GM18870 (cell line): ENCODE results near the gene DOC2A.

Experiments used
- ATAC-seq: cut with Tn5 transposase; IDR thresholded peaks from one replicate; pipeline ENCODE4 v1.9.1; 2021; ENCODE audit warnings: moderate library complexity; ENCODE audit not compliant: unreplicated experiment

The DOC2A gene

DNA sequence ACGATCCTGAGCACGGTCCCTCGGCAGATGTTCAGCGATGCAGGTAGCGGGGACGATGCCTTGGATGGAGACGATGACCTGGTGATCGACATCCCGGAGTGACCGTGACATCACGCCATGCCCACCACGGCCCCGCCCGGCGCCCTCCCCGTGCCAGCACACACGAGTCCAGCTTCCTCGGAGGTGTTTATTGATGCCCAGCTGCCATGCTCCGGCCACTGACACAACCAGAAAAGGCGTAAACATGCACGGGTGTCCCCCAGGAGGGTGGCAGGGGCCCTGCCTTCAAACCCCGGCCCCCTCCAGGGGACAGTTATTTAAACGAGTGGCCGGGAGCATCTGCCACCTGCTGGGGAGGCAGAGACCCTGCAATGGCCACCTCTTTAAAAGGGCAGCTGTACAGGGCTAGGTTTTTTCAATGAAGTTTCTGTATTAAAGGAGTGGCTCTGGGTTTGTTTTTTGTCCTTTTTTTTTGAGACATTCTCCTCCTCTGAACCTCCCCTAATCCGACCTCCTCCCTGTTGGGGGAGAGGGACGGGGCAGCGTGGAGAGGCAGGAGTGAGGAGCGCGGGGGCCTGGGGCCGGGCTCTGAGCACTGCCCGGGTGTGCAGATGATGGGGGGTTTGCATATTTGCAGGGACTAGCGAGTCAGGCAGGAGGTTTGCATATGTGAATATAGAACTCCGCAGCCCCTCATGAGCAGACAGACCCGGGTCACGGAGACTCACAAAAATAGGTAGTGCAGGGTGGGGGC, 5.3 kb downstream of the DOC2A start:
- ATAC-seq, result no peak

- no peak for ATAC-seq
These were observed 6.0 kb downstream of the DOC2A start for GRCh38 chr16:30004811-30005242.

DNA sequence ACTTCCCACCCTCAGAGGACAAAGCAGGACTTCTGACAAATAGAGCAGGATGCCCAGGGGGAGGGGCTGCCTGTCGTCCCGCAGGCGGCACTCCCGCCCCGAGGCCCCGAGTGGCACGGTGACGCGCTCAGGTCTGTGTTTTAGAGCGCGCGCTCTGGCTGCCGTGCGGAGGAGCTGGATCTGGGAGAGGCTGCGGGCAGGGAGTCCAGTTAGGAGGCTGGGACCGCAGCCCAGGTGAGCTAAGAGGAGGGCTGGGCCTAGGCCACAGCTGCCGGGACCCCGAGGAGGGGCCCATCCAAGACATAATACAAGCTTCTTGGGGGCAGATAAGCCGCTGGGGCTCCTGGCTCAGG, 6.4 kb downstream of the DOC2A start:
- ATAC-seq, result no peak

DNA sequence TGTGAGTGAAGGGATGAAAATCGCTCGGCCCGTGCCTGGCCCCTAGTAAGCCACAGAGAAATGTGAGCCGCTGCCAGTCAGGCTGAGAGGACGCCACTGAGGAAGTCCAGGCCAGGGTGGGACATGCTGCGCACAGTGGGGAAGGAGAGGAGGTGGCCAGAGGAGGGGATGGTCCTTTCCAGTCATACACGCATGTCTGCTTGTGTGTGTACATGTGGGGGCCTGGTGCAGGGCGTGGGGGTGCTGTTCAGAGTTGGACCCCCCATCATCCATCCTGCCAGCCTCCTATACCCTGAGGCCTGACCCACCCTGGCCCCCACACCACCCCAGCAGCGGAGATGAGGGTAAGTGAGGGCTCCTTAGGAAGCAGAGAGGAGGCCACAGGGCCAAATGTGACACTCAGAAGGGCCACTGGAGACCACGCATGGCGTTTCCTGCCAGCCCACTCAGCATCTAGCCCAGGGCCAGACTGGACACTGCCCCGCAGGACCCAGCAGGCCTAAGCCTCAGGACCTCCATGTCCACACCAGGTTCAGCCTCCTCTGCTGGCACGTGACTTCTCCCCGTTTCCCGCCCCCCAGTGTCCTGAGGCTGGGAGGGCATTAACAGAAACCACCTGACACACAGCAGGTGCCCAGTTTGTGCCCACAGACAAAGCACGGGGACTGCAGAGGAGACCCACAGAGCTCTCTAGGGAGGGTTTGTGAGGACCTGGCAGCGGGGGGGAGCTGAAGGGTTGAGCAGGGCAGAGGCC, 7.0 kb downstream of the DOC2A start:
- no peak for ATAC-seq

- ATAC-seq, result no peak
These were observed 8.0 kb downstream of the DOC2A start for GRCh38 chr16:30002614-30003346.

DNA sequence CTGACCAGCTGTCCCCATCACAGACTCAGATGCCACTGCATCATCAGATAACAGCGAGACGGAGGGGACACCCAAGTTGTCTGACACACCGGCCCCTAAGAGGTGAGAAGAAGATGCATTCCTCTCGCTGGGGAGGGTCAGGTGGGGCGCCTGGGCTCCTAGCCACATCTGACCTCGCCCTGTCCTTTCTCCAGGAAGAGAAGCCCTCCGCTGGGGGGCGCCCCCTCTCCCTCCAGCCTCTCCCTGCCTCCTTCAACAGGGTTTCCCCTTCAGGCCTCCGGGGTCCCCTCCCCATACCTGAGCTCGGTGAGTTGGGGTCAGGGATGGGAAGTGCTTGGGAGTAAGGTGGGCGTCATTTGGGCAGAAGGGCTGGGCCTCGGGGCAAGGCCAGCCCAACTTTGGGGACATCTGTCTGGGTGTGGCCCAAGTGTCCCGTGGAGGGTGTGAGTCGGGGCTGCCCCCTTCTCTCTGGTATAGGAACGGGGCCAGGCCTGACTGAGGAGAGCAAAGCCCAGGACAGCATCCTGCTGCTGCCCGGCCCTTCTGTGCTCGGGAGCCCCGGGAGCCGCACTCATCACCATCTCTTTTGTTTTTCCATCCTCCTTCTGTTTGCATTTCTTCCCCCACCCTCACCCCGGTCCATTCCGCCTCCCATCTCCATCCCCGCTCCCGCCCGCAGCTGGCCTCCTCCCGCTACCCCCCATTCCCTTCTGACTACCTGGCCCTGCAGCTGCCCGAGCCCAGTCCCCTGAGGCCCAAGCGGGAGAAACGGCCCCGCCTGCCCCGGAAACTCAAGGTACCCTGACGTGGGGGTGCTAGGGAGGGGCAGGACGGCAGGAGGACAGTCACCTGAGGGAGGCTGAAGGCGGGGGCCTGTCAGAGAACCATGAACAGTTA, 9.8 kb downstream of the DOC2A start:
- no peak for ATAC-seq

- ATAC-seq, result no peak
These were observed 11.2 kb downstream of the DOC2A start for GRCh38 chr16:29999605-30000004.

GRCh38 chr16:29996766-29997250, 14.0 kb downstream of the DOC2A start:
- ATAC-seq, result no peak

GRCh38 chr16:29995911-29996765, 14.7 kb downstream of the DOC2A start, which contains the start of gene INO80E:
INO80E (plus strand) TSS chr16:29996241; CDS start chr16:29996311, 70 bp downstream.
- ATAC-seq, result peak; percentile 81

DNA sequence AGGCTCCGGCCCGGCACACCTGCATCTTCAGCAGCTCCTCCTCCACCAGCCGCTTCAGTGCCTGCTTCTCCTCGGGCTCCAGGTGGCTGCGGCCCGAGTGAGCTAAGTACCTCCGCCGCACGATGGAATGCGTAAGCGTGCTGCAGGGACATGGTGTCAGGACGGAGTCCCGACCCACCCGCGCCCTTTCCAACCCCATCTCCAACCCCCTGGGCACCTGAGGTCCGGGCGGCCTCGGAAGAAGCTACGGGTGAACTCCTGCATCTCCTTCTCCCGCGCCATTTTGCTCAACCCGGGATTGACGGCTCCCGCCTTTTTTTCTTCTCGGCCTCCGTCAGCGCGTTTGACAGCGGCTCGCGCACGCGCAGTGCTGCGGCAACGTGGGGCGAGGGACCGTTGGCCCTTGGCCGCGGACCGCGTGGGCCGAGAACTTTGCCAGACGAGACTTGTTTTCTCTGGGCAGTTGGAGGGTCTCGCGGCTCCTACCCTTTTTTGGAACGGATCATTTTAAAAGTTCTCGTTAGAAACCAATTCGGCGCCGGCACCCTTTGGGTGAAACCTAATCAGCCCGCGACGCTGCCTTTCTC, 15.4 kb downstream of the DOC2A start, which contains the start of gene HIRIP3:
TSS of gene HIRIP3 (minus strand) at position 294 of the 587 bp plus-strand sequence. CDS start at position 282, 12 bp downstream.
- ATAC-seq, result peak; percentile 23

DNA sequence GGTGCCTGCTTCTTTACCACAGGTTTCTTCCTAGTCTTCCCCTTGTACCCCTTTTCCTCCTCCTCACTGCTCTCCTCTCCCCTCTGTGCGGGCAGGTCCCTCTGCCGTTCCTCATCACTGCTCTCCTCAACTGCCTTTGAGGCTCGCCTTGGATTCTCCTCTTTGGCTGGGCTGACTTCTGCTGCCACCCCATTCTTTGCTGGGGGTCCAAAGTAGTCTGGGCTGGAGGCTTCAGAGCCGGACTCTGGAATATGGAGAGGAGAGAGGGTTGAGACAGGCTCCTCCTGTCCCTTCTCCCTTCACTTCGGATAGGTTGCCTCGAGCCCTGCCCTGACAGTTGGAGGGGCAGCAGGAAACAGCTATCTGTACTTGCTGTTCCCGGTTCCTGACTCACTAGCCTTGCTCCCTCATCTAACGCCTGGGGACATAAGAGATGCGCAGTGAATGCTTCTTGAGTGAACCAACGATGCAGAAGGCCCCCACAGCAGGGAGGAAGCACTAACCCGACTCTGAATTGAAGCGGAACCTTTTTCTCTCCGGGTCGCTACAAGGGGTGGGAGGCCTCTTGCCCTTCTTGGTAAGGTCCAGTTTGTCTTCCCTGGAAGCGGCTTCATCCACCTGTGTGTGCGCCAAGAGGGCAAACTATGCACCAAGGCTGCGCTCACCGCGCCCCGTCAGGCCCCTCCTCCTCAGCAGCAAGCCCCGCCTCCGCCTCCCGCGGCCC, 16.1 kb downstream of the DOC2A start:
- no peak for ATAC-seq

DNA sequence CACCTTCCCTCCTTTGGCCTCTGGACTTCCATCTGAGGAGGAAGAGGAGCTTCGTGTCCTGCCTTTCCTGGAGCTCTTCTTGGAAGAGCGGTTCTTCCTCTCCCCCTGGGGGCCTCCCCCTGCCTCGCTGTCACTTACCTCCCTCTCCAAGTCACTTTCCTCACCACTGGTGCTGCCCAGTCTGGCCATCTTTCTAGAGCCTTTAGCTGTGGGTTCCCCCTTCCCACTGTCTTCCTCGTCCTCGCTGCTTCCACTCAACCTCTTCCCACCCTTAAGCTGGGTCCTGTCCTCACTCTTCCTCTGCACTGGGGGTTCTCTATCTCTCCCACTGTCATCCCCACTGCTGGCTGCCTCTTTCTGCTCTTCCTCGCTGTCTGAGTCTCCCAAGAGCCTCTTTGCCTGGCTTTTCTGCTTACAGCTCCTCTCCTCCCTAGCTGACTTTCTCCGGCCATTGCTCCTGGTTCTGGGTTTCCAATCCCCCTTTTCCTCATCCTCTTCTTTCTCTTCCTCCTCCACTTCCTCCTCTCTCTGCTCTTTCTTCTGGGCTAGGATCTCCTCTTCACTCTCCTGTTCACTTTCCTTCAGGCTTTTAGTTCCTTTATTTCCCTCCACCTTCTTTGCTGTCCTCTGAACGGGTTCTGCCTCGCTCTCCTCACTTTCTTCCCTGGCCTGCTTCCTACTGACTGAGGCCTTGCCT, 16.8 kb downstream of the DOC2A start:
- no peak for ATAC-seq

DNA sequence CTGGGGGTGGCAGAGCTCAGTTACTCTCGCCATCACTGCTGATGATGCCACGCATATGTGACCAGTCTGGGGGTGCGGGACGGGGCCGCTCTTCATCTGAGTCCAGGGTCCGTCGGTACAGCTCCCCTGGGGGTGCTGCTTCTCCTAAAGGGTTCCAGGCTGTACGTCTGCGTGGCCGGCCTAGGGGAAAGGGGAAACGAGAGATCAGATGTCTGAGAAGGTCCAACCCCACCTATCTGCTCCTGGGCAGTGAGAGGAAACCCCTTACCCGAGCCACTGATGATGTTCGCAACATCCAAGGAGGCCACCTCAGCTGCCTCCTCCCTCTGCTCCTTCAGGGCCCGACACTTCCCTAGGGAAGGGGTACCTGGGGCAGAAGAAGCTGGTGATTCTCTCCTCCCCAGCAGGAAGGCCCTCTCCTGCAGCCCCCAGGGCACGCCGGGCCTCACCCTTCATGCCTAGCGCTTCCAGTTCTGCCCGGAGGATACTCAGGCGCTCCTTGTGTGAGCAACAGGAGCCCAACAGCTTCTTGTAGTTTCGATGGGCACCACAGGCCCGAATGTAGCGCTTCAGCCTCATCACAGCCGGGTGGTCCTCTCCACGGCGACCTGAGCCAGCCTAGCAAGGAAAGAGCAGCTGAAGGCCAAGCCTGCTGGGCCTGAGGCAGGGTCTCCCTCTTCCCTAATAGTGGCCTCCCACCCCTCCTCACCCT, 17.5 kb downstream of the DOC2A start:
- no peak for ATAC-seq

DNA sequence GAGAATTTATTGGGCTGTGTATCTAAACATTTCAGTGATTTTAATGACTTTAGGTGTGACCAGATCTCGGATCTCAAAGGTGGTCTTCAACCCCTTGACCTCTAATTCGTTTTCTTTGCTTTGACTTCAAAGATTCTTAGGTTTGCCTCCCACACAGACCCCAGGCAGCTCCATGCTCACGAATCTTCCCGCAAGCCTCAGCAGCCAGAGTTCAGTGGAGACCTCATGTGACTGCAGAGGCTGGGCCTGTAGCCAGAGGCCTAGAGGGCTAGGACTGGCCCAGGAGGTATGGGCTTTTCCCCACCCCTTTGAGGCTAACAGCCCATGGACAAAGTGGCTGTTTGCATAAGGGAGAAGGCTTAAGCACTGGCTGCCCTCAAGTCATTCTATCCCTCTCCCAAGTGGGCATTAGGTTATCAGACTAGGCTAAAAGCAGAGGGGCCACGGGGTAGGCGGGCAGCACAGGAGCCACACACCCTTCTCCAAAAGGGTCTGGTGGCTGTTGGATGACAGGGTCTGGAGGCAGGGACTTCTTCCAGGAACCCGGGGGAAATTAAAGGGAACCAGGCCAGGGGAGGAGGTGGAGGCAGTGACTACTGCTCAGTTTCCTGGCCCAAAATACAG, 18.4 kb downstream of the DOC2A start:
- no peak for ATAC-seq

DNA sequence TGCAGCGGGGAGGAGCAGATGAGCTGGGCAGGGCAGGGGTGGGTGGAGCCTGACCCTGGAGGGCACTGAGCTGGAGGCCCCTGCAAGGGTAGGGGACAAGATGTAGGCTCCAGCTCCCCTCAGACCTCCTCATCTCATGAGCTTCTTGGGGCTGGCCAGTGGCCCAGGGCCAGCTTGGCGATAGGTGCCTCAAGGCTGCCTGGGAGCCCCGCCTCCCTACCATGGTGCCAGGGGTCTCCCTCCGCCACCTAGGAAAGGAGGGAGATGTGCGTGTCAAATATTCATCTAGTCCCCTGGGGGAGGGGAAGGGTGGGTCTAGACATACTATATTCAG, 19.3 kb downstream of the DOC2A start:
- no peak for ATAC-seq

DNA sequence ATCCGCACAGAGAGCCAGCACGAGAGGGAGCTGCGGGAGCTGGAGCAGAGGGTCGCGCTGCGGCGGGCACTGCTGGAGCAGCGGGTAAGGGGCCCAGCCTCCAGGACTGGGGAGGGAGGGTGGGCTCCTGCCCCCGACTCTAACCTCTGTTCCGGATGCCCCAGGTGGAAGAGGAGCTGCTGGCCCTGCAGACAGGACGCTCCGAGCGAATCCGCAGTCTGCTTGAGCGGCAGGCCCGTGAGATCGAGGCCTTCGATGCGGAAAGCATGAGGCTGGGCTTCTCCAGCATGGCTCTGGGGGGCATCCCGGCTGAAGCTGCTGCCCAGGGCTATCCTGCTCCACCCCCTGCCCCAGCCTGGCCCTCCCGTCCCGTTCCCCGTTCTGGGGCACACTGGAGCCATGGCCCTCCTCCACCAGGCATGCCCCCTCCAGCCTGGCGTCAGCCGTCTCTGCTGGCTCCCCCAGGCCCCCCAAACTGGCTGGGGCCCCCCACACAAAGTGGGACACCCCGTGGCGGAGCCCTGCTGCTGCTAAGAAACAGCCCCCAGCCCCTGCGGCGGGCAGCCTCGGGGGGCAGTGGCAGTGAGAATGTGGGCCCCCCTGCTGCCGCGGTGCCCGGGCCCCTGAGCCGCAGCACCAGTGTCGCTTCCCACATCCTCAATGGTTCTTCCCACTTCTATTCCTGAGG, 19.8 kb downstream of the DOC2A start:
- no peak for ATAC-seq
